GM21390 (cell line): ENCODE measurements around the gene GZMM.
A peak's percentile ranks its signal among the peaks of the same experiment; 100 is the strongest.

ENCODE experiments used
- ATAC-seq: cut with Tn5 transposase; IDR thresholded peaks from one replicate; pipeline ENCODE4 v1.9.1; 2021; ENCODE audit not compliant: unreplicated experiment

Gene GZMM

DNA sequence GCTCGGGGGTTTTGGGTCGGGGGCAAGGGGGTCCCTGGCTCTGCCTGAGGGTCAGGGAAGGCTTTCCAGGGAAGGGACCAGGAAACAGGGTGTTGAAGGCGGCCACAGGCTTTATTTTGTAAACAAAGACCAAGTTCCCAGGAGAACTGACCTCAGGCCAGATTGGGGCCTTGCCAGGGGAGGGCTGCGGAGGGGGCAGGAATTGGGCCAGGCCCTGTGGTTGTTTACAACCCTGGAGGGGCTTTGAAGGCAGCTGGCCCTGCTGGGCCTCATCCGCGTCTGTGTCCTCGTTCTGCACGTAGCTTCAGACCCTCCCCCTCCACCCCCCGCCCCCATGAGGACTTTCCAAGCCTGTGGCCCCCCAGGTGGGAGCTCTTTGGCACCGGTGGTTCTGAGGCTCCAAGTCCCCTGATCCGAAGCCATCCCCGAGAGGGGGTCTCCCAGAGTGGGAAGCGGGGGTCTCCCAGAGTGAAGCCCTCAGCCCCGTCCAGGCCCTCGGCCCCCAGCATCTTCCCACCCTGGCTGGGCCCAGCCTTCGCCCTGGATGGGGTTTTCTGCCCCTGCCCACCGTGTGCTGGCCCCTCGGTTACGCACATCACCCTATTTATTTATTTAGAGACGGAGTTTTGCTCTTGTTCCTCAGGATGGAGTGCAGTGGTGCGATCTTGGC is 15.1 kb downstream of the GZMM start:
- ATAC-seq = no peak

DNA sequence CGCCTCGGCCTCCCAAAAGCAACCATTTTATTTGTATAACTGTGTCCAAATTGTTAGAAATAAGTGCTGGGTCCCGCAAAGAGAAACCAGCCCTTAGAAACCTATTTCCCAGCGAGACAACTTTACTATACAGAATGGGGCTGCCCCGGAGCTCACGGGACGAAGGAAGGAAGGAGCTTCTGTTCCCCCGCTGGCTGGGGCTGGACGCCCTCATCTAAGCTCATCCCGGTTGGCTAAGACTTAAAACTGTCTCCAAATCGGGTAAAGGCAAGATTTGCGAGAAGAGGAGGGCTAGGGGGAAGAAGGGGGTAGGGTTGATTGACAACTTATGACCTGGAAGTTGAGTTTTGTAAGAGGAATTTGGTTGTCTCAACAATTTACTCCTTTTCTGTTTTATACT is 16.3 kb downstream of the GZMM start:
- ATAC-seq = no peak

DNA sequence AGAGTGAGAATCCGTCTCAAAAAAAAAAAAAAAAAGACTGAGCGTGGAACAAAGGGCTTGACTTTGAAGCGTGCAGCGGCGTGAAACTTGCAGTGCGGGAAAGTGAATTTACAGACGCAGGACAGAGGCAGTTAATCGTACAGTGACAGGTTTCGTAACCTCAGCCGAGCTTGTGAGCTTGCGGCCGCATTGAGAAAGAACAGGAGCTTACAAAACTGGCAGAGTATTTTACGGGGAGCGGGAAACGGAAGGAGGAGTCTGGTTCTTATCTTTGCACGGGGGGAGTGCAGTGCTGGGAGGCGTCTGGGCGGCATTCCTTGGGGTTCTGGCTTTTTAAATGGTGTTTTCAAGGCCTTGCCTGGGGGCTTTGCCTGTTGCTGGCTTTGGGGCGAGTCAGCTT is 22.6 kb downstream of the GZMM start:
- ATAC-seq = no peak

DNA sequence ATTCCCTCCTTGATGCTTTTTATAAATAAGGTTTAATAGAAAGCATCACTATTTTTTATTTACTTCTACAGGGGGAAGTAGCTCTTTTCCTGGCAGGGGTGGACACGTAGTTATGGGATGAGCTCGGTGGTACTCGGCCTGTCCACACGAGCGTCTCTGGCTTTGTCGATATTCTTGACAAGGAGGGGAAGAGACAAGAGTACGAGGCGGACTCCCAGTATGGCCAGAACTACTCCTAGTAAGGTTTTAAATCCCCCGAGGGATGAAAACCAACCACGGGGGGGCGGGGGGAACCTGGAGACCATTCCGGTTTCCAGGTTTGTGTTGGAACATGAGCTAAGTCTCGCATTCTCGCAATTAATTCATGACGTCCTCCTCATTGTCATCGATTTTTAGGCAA is 23.0 kb downstream of the GZMM start:
- ATAC-seq = no peak

DNA sequence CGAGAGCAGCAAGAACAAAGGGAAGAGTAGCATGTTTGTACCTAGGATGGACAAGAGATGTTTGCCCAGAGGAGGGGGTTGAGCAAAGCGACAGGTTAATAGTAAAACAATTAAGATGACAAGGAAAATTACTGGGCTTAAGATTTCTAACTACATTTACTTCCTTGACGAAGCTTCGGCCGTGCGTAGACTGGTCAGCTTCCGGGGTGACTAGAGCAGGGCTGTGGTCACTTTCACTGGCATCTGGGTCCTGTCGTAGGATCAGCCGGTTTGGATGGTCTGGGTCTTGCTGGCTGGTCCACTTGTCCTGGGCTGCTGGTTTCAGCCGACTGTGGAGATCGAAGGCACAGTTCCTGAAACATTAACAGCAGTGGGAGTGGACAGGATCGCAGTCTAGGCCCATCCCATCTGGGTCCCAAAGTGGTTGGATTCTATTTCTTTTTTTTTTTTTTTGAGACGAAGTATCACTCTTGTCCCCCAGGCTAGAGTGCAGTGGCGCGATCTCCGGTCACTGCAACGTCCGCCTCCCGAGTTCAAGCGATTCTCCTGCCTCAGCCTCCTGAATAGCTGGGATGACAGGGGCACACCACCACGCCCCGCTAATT is 23.5 kb downstream of the GZMM start:
- no peak for ATAC-seq

DNA sequence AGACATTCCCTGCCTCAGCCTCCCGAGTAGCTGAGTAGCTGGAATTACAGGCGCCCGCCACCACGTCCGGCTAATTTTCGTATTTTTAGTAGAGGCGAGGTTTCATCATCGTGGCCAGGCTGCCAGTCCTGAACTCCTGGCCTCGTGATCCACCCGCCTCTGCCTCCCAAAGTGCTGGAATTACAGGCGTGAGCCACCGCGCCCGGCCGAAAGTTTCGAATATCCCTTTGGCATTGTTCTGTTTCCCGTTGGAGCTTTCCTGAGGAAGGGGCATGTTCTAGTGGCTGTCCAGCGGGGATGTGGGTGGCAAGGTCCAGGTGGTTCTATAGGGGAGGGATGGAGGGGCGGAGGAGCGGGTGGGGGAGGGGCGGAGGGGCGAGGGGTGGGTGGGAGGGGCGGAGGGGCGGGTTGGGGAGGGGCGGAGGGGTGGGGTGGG is 26.4 kb downstream of the GZMM start:
- ATAC-seq = no peak

DNA sequence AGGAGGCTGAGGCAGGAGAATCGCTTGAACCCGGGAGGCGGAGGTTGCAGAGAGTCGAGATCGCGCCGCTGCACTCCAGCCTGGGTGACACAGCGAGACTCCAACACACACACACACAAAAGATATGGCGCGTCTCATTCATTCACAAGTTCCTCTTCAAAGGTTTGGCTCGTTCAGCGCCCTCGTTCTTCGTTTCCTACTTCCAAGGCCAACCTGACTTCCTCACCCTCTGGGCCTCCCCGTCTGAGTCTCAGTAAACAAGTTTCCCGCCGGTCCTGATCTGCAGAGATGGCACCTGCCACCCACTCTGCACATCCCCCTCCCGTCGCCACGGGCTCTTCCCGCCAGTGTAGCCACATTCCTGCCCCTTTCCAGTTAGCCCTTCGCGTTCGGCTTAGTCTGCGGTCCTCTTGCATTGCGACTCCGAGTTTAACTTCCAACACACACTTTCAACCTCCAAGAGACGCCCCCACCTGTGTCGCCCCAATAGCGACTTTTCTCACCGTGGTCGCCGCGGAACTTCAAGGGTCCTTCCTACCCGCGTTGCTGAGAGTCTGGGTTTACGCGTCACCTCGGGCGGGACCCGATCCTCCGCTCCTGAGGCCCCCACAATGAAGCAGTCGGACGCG is 27.2 kb downstream of the GZMM start:
- ATAC-seq = no peak

DNA sequence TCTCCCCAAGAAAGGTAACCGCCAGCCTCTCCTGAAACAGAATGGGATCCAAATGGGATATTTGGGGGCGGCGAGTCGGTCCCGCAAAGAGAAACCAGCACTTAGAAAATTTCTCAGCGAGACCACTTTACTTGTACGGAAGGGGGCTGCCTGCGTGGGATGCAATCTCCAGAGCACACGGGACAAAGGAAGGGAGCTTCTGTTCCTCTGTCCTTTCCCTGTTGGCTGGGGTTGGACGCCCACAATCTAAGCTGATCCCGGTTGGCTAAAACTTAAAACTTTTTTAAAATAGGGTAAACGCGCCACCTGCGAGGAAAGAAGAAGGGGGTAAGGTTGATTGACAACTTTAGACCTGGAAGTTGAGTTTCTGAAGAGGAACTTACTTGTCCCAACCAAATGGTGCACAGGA is 27.7 kb downstream of the GZMM start:
- ATAC-seq = peak; percentile 4

DNA sequence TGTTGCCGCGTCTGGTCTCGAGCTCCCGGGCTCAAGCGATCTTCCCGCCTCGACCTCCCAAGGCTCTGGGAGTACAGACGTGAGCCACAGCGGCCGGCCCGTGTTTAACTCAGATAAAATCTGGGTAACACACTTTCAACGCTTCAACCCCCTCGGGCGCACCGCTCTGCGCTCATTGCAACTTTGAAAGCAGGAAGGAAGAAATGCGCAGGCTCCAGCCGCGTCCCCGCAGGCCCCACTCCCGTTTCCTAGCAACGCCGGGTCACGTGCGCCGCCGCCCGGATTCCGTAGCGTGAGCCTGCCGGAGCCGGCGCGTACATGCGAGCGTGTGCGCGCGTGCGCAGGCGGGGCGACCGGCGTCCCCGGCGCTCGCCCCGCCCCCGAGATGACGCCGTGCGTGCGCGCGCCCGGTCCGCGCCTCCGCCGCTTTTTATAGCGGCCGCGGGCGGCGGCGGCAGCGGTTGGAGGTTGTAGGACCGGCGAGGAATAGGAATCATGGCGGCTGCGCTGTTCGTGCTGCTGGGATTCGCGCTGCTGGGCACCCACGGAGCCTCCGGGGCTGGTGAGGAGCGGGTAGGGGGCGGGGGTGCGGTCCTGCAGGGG is 28.4 kb downstream of the GZMM start, which contains the start of gene BSG:
Gene BSG (plus strand): TSS at position 457 of the 603 bp plus-strand sequence. CDS start 39 bp downstream, at position 496.
- peak; percentile 60 for ATAC-seq

DNA sequence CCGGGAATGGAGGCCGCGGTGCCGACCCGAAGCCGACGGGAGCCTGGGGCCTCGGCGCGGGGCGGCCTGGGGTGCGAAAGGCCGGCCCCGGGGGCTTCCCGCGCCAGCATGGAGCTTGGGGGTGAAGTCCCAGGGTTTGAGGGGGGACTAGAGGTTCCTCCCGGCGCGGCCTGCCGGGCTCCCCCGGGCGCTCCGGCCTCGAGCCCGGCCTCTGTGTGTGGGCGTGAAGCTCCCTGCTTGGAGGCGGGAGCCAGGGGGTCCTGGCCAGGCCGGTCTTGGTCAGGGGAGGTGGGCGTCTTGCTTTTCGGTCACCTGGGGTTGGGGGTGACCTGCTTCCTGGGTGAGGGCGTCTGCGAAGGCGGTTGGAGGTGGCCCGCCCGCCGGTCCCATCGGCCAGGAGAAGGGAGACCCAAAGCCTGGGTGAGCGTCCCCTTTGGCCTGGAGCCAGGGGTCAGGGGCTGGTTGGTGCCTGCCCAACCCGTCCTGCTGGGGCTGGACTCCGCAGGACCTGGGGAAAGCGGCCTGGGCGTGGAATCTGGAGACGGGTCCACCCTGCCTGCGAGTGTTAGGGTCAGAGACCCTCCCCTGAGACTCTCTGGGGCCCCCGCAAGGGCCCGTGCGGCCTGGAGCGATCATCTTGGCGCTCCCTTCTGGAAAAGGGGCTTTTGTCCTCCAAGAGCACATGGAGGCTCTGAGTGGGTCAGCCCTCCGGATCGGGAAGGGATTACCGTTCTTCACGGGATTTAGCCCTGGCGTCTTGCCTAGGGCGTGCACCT is 29.1 kb downstream of the GZMM start:
- ATAC-seq = peak; percentile 23

DNA sequence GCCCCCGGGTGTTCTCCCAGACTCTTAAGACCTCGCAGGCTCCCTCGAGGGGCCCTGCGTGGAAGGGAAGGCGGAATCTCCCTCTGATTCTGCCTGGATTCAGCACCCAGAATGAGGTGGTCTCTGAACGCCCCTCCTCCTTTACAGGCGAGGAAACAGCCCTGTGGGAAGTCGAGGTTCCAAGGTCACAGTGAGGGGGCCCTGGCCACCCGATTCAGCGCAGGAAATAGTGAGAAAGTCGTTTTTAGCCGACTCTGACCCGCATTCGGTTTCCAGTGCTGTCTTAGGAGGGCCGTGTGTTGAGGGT is 29.6 kb downstream of the GZMM start:
- ATAC-seq = no peak

DNA sequence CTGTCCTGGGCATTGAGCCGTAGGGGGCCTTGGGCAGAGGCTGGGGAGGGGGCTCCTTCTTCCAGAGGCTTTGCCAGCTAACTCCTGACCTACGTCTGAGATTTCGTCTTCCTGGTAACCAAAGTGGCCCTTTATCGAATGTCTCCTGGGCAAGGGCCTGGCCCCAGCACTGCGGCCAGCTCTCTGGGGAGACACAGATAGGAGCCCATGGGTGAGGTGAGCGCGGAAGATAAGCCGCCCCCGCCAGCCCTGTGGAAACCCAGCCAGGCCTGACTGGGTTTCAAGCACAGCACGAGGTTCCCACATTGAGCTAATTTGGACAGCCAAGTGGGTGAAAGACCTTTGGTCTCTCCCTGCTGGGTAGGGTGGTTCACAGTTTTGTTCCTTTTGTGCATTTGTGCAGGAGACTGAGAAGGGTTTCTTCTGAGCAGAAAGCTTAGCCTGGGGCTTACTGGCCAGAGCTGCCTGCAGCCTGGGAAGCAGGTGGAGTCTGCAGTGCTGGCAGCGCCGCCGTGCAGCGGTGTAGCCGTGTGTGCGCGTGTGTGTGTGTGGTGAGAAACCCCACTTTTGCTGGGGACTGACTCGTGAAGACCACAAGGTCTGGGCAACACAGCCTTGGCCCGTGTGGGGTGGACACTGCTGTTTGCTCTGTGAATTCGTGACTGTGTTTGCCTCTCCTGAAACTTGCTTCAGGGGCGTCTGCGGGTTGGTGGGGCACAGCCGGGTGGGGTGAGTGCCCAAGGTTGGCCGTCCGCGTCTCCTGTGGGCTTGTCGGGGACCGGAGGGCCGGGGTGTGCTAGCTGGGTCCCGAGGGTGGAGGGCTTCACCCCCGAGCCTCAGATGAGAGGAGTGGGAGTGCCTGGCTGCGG is 31.0 kb downstream of the GZMM start:
- ATAC-seq = no peak

DNA sequence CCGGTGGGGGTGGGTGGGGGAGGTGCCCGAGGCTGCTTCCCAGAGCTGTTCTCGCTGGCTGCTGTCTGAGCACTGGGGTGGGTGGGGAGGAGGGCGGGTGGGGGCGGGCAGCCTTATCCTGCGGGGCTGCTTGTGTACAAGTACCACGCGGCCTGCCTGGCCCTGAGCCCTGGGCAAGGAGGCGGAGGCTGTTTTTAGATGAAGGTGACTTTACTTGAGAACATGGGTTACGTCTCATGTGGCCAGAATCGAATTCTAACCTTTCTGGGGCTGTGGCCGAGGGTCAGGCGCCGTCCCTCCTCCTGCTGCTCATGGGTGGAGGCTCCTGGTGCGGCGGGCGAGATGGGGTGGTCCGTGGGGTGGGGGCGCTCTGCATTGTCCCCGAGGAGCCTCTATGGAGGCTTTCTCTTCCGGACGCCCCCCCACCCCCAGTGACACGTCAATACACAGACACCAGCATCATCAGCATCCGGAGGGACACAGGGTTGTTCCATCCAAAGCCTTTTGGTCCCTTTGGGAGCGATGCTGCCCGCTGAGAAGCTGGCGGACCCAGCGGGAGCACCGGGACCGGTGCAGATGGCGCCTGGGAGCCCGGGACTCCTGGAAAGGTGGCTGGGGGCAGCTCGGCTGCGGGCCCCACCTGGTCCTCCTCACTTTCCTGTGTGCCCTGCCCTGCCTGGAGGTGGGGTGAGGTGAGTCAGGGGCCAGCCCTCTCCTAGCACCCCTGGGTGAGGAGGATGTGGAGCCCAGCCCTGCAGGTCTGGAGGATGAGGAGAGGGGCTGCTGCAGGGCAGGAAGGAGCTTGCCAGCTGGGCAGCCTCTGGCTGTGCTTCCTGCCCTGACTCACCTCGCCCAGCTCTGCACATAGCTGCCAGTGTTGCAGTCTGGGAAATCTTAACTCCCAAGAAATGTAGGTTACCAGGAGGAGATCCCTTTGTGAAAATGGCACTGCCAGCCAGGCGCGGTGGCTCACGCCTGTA is 32.0 kb downstream of the GZMM start:
- no peak for ATAC-seq

DNA sequence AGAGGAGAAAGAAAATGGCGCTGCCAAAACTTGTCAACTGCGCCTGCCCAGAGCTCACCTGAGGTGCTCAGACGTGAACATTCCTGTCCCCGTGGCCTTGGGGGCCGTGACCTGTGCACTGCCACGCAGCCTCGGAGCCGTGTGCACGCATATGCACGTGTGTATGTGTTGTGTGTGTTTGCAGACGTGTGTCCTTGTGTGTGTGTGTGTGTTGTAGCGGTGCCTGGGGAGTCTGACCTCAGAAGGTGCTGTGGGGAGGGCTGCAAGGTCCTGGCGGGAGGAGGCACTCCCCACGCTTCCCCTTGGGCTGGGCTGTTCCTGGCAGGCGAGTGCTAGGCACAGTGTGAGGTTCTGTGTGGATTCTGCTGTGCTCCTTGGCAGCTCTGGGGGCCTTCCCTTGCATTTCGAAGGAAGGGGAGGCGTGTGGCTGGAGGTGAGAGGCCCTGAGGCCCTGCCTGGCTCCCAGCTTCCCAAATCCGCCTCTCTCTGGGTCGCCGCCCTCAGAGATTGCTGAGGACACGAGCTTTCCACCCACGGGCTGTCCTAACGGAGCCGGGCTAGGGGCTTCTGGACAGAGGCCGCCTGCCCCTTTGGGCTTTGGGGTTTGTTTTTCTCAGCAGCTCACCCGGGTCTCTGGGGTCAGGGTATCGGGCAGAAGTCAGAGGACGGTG is 33.0 kb downstream of the GZMM start:
- ATAC-seq = no peak

DNA sequence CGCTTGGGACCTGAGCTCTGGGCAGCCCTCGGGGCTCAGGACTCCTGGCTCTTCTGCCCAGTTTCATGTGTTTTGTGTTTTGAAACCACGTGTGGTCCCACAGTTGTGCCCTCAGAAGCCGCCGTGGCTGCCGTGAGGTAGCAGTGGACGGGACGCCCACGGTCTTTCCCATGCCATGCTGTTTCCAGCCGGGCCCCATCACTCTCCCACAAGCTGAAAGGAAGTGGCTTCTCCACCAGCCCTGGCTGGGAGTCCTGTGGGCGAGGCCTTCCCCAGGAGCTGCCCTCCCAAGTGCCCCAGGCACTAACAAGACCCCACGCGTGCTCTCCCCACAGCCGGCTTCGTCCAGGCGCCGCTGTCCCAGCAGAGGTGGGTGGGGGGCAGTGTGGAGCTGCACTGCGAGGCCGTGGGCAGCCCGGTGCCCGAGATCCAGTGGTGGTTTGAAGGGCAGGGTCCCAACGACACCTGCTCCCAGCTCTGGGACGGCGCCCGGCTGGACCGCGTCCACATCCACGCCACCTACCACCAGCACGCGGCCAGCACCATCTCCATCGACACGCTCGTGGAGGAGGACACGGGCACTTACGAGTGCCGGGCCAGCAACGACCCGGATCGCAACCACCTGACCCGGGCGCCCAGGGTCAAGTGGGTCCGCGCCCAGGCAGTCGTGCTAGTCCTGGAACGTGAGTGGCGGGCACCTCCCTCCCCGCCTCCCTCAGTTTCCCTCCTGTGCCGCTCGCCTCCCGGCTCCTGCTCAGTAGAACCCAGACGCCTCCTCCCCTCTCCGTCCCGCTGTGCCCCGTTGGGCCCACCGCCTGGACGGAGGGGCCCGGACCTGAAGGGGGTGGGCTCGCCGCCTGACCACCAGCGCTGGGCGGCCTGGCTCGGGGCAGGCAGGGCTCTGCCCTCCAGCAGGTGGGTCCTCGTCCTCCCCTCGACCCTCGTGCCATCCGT is 33.9 kb downstream of the GZMM start:
- no peak for ATAC-seq

DNA sequence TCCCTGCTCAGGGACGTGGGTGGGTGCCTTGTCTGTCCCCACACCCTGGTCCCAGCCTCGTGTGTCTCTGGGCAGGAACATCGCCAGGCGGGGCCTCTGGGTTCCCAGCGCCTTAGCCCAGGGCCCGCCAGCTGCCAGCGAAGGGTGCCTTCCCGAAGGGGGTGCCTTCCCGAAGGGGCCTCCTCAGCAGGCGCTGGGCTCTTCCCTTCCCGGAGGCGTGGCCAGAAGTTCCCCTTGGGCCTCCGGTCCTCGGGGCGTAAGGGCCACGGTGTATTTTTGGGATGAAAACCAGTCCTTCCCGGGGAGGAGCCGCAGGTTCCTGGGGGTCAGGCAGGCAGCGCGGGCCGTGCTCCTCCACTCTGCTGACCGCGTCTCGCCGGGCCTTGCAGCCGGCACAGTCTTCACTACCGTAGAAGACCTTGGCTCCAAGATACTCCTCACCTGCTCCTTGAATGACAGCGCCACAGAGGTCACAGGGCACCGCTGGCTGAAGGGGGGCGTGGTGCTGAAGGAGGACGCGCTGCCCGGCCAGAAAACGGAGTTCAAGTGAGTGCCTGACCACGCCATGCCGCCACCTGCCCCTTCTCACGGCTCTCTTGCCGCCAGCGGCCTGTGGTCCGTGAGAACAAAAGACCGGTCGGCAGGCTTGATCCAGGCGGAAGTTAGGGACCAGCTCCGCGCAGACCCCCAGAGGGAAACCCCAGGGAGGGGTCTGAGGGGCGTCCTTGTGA is 35.4 kb downstream of the GZMM start:
- no peak for ATAC-seq

DNA sequence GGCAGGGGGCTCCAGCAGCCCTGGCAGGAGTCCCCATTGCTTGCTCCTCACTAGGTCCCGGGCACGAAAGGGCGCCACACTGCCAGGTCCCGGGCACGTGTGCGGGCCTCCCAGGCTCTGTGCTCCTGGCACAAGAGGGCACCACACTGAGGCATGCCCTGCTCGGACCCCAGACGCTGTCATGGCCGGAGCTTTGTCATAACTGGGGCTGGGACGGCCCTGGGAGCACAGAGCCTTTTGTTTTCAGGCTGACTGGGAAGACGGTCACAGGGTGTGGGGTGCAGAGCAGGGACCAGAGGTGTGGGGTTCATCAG is 35.9 kb downstream of the GZMM start:
- ATAC-seq = no peak
